HG02759 (cell line): Measurements from ENCODE around the gene B4GALT1.
"Not testable (repeated sequence)": the region's sequence is repeated elsewhere in the genome, so short reads cannot be mapped to it uniquely, and the experiment has no call there.

Experiments
- ATAC-seq: cut with Tn5 transposase; IDR thresholded peaks from one replicate; pipeline ENCODE4 v1.9.1; 2021; ENCODE audit warnings: mild to moderate bottlenecking, moderate library complexity; ENCODE audit not compliant: unreplicated experiment

B4GALT1 gene

GRCh38 chr9:33163433-33164137 lies 3.6 kb downstream of the B4GALT1 start:
- no peak for ATAC-seq

- ATAC-seq, result no peak
Measured at GRCh38 chr9:33162721-33163311, 4.3 kb downstream of the B4GALT1 start.

- ATAC-seq, result no peak
Measured at GRCh38 chr9:33161589-33162132, 5.5 kb downstream of the B4GALT1 start.

GRCh38 chr9:33161011-33161588 lies 6.0 kb downstream of the B4GALT1 start:
- ATAC-seq, result peak; percentile 21

- not testable (repeated sequence) for ATAC-seq
Measured at GRCh38 chr9:33160446-33160845, 6.7 kb downstream of the B4GALT1 start.

GRCh38 chr9:33159777-33160127 lies 7.4 kb downstream of the B4GALT1 start:
- ATAC-seq, result peak; percentile 30

- ATAC-seq, result peak; percentile 31
Measured at GRCh38 chr9:33158843-33159776, 8.0 kb downstream of the B4GALT1 start.

- peak; percentile 10 for ATAC-seq
Measured at GRCh38 chr9:33157960-33158842, 8.9 kb downstream of the B4GALT1 start.

GRCh38 chr9:33155393-33155792 lies 11.7 kb downstream of the B4GALT1 start:
- ATAC-seq, result no peak

- ATAC-seq, result no peak
Measured at GRCh38 chr9:33154371-33154770, 12.8 kb downstream of the B4GALT1 start.

GRCh38 chr9:33153666-33154065 lies 13.5 kb downstream of the B4GALT1 start:
- ATAC-seq, result no peak

- ATAC-seq, result no peak
Measured at GRCh38 chr9:33153001-33153400, 14.1 kb downstream of the B4GALT1 start.

- no peak for ATAC-seq
Measured at GRCh38 chr9:33151601-33152000, 15.5 kb downstream of the B4GALT1 start.

- no peak for ATAC-seq
Measured at GRCh38 chr9:33151007-33151557, 16.1 kb downstream of the B4GALT1 start.

- no peak for ATAC-seq
Measured at GRCh38 chr9:33148367-33149014, 18.6 kb downstream of the B4GALT1 start.

GRCh38 chr9:33147416-33148169 lies 19.5 kb downstream of the B4GALT1 start:
- ATAC-seq, result no peak

GRCh38 chr9:33146298-33146697 lies 20.8 kb downstream of the B4GALT1 start:
- no peak for ATAC-seq

- no peak for ATAC-seq
Measured at GRCh38 chr9:33144551-33144950, 22.6 kb downstream of the B4GALT1 start.
